WTC11 (cell line): ENCODE data around the gene SRC. TPM values are rescaled to one million over a fixed set of nuclear protein-coding genes. Genes with fewer than 3 reads are reported as not detected.

Experiments used
- ATAC-seq: fragments of 200-7000 bp; cut with Tn5 transposase; 2 replicates; pipeline ENCODE4 v1.10.0; 2021; ENCODE audit warnings: mild to moderate bottlenecking, moderate library complexity
- CTCF ChIA-PET: fragments of 300-600 bp; sonication (Branson Sonifier 250); formaldehyde crosslinking; loops from one replicate; lab custom pipeline; 2021; ENCODE audit warnings: antibody characterized with exemption; lab: Charles Lee
- POLR2A ChIA-PET: fragments of 350-600 bp; sonication (Branson Sonifier 250); formaldehyde crosslinking; loops from one replicate; lab custom pipeline; 2021; ENCODE audit warnings: antibody characterized with exemption; lab: Charles Lee
- DNase-seq: peaks from one replicate; pipeline ENCODE4 v3.0.0; 2021; ENCODE audit warnings: low spot score
- H3K27ac Mint-ChIP-seq: 2 replicates; pipeline ENCODE4 v1.8.0; 2021; ENCODE audit warnings: mixed read lengths
- H3K27me3 Mint-ChIP-seq: 2 replicates; pipeline ENCODE4 v1.8.0; 2021; ENCODE audit warnings: low read depth, mild to moderate bottlenecking, moderate library complexity, mixed read lengths
- H3K36me3 Mint-ChIP-seq: 2 replicates; pipeline ENCODE4 v1.8.0; 2021; ENCODE audit warnings: mixed read lengths
- H3K4me1 Mint-ChIP-seq: 2 replicates; pipeline ENCODE4 v1.8.0; 2022; ENCODE audit warnings: mixed read lengths
- H3K4me3 Mint-ChIP-seq: 2 replicates; pipeline ENCODE4 v1.8.0; 2021; ENCODE audit warnings: mild to moderate bottlenecking, moderate library complexity, mixed read lengths
- H3K9me3 Mint-ChIP-seq: 2 replicates; pipeline ENCODE4 v1.8.0; 2021; ENCODE audit warnings: mixed read lengths
- CBFB ChIP-seq: sonication (generic); formaldehyde crosslinking; IDR thresholded peaks from 2 replicates; pipeline ENCODE4 v1.8.1; 2022; ENCODE audit warnings: mild to moderate bottlenecking, low read depth, missing genetic modification reagents
- CTCF ChIP-seq: fragments of 200-600 bp; IDR thresholded peaks from 2 replicates; pipeline ENCODE4 v1.8.0; 2022; ENCODE audit warnings: antibody characterized with exemption
- E2F4 ChIP-seq: sonication (generic); formaldehyde crosslinking; IDR thresholded peaks from 2 replicates; pipeline ENCODE4 v1.8.1; 2022; ENCODE audit warnings: low read depth, mild to moderate bottlenecking, moderate library complexity, missing genetic modification reagents, borderline replicate concordance
- EMX1 ChIP-seq: fragments of 250-450 bp; sonication (Bioruptor Pico); IDR thresholded peaks from 2 replicates; pipeline ENCODE4 v1.8.0; 2021; ENCODE audit warnings: mild to moderate bottlenecking
- ESRRA ChIP-seq: sonication (generic); formaldehyde crosslinking; IDR thresholded peaks from 2 replicates; pipeline ENCODE4 v1.8.1; 2022; ENCODE audit warnings: mild to moderate bottlenecking, missing genetic modification reagents, borderline replicate concordance
- FOXP1 ChIP-seq: sonication (generic); formaldehyde crosslinking; IDR thresholded peaks from 2 replicates; pipeline ENCODE4 v1.8.0; 2022; ENCODE audit warnings: missing genetic modification reagents, mild to moderate bottlenecking, moderate library complexity, borderline replicate concordance
- IRF2 ChIP-seq: sonication (generic); formaldehyde crosslinking; IDR thresholded peaks from 2 replicates; pipeline ENCODE4 v1.8.0; 2022; ENCODE audit warnings: low read depth, missing genetic modification reagents, borderline replicate concordance
- JUN ChIP-seq: sonication (generic); formaldehyde crosslinking; IDR thresholded peaks from 2 replicates; pipeline ENCODE4 v1.8.0; 2023; ENCODE audit warnings: mild to moderate bottlenecking, missing genetic modification reagents
- NFYB ChIP-seq: sonication (generic); formaldehyde crosslinking; conservative IDR thresholded peaks from 2 replicates; pipeline ENCODE4 v1.8.0; 2022; ENCODE audit warnings: low read depth, missing genetic modification reagents
- NR2C2 ChIP-seq: sonication (generic); formaldehyde crosslinking; IDR thresholded peaks from 2 replicates; pipeline ENCODE4 v1.8.0; 2022; ENCODE audit warnings: mild to moderate bottlenecking, missing genetic modification reagents
- TP53 ChIP-seq: sonication (generic); formaldehyde crosslinking; IDR thresholded peaks from 2 replicates; pipeline ENCODE4 v1.8.1; 2023; ENCODE audit warnings: mild to moderate bottlenecking, missing genetic modification reagents
- USF2 ChIP-seq: sonication (generic); formaldehyde crosslinking; IDR thresholded peaks from 2 replicates; pipeline ENCODE4 v1.8.1; 2023; ENCODE audit warnings: mild to moderate bottlenecking, missing genetic modification reagents, moderate library complexity
- ZBTB43 ChIP-seq: sonication (generic); formaldehyde crosslinking; IDR thresholded peaks from 2 replicates; pipeline ENCODE4 v1.8.1; 2023; ENCODE audit warnings: mild to moderate bottlenecking, missing genetic modification reagents
- ZNF121 ChIP-seq: sonication (generic); formaldehyde crosslinking; IDR thresholded peaks from 2 replicates; pipeline ENCODE4 v1.8.0; 2023; ENCODE audit warnings: missing genetic modification reagents
- ZNF281 ChIP-seq: sonication (generic); formaldehyde crosslinking; IDR thresholded peaks from 2 replicates; pipeline ENCODE4 v1.8.0; 2023; ENCODE audit warnings: mild to moderate bottlenecking, missing genetic modification reagents
- ZNF396 ChIP-seq: fragments of 250-450 bp; sonication (Bioruptor Pico); IDR thresholded peaks from 2 replicates; pipeline ENCODE4 v1.8.0; 2021; ENCODE audit warnings: mild to moderate bottlenecking, moderate library complexity, borderline replicate concordance
- ZNF416 ChIP-seq: fragments of 250-450 bp; sonication (Bioruptor Pico); IDR thresholded peaks from 2 replicates; pipeline ENCODE4 v1.9.0; 2021; ENCODE audit warnings: mild to moderate bottlenecking, inconsistent platforms
- total RNA-seq: library from RNA; stranded (reverse); gene quantifications from 3 replicates; pipeline ENCODE4 v1.2.3, GENCODE V29; 2021

The SRC gene
- total RNA-seq, 1 experiment from 2014 or later: 33.3 TPM

GRCh38 chr20:37298190-37298939 lies 47.6 kb upstream of the SRC start:
- no peaks in the 10 kb centered on the region for H3K27me3 Mint-ChIP-seq
- peaks cover 5% of the 10 kb centered on the region for H3K9me3 Mint-ChIP-seq
- no peak overlapping the region for H3K4me3 Mint-ChIP-seq
- no peak for DNase-seq
- ATAC-seq: no peak
- TF ChIP-seq USF2 (CRISPR knock-in tag) (no peak), ZNF121 (CRISPR knock-in tag) (no peak), ZNF416 (no peak), ESRRA (no peak), ZNF281 (CRISPR knock-in tag) (no peak), JUN (CRISPR knock-in tag) (no peak), CTCF (no peak), EMX1 (CRISPR knock-in tag) (no peak), E2F4 (no peak), NR2C2 (CRISPR knock-in tag) (no peak), CBFB (CRISPR knock-in tag) (no peak), TP53 (CRISPR knock-in tag) (no peak), ZBTB43 (CRISPR knock-in tag) (no peak), ZNF396 (CRISPR knock-in tag) (no peak), NFYB (CRISPR knock-in tag) (no peak), IRF2 (CRISPR knock-in tag) (no peak), FOXP1 (CRISPR knock-in tag) (no peak)
- H3K36me3 Mint-ChIP-seq: peaks cover 36% of the 10 kb centered on the region
- ChIA-PET POLR2A (no interaction called here), CTCF (no interaction called here)
- H3K27ac Mint-ChIP-seq: no peak overlapping the region
- peaks cover 14% of the 10 kb centered on the region for H3K4me1 Mint-ChIP-seq
